K562 (cell line): ENCODE measurements around the gene PCSK7. TPM values are rescaled to one million over a fixed set of nuclear protein-coding genes. Genes with fewer than 3 reads are reported as not detected.
A peak's percentile ranks its signal among the peaks of the same experiment; 100 is the strongest.

Experiments used
- ATAC-seq: fragments of 200-7000 bp; cut with Tn5 transposase; 3 replicates; pipeline ENCODE4 v1.9.1; 2020; ENCODE audit warnings: moderate library complexity
- BruUV-seq: library from RNA; stranded (reverse); fragments of 400-500 nt; replicated peaks from 2 replicates; lab custom pipeline; 2021; lab: Mats Ljungman, UMichigan
- CTCF ChIA-PET: fragments of 300-600 bp; formaldehyde crosslinking; extraction: SDS; loops from one replicate; lab custom pipeline; 2021; ENCODE audit warnings: low intra/inter-chr PET ratio; lab: Yijun Ruan, JAX
- POLR2A ChIA-PET: fragments of 300-600, 350-650 bp; sonication (Branson Sonifier 250); formaldehyde crosslinking; extraction: SDS; loops from one replicate; lab custom pipeline; 2021; ENCODE audit warnings: antibody characterized with exemption, inconsistent platforms; lab: Yijun Ruan, JAX
- DNase-seq, 4 experiments: peaks; one replicate each; pipeline versions ENCODE4 v3.0.0 to v3.0.0-alpha.2; 2011 to 2018; ENCODE audit warnings: low spot score in 3 of 4, mixed read lengths in 3 of 4; ENCODE audit errors: extremely low read depth in 1 of 4
- FAIRE-seq: peaks from 2 replicates; lab custom pipeline; 2011; peaks lifted over from hg19 to GRCh38; lab: Jason Lieb, UNC
- H2AFZ ChIP-seq: 2 replicates; pipeline ENCODE4 v1.6.0; 2011; ENCODE audit warnings: low read depth, low read length, control low read depth, inconsistent platforms
- H3K27ac ChIP-seq: fragments of 200-600 bp; 3 replicates; pipeline ENCODE4 v1.8.0; 2011; ENCODE audit warnings: low read depth, mild to moderate bottlenecking, control low read depth, inconsistent platforms, low read length, moderate library complexity, mixed read lengths; ENCODE audit errors: extremely low read depth
- H3K27me3 ChIP-seq, 2 experiments: fragments of 300-600 bp in 1 of 2; 2 replicates in 1 of 2; 3 replicates in 1 of 2; pipeline versions ENCODE4 v1.6.0 to v1.8.0; 2011; ENCODE audit warnings: inconsistent platforms in 2 of 2, low read length in 2 of 2, mild to moderate bottlenecking in 1 of 2, mixed read lengths in 1 of 2, moderate library complexity in 1 of 2; ENCODE audit not compliant: control insufficient read depth in 2 of 2, insufficient read depth in 2 of 2
- H3K36me3 ChIP-seq: fragments of 300-600 bp; 3 replicates; pipeline ENCODE4 v1.8.0; 2011; ENCODE audit warnings: mild to moderate bottlenecking, low read length, inconsistent platforms; ENCODE audit not compliant: control insufficient read depth, insufficient read depth
- H3K4me1 ChIP-seq, 2 experiments: fragments of 200-600 bp in 1 of 2; replicated peaks in 1 of 2; 2 replicates in 1 of 2; 3 replicates in 1 of 2; pipeline versions ENCODE4 v1.5.1 to v1.8.0; 2011; ENCODE audit warnings: inconsistent platforms in 2 of 2, low read length in 2 of 2, mild to moderate bottlenecking in 1 of 2, mixed read lengths in 1 of 2, moderate library complexity in 1 of 2; ENCODE audit not compliant: control insufficient read depth in 2 of 2, insufficient read depth in 2 of 2
- H3K4me2 ChIP-seq: 2 replicates; pipeline ENCODE4 v1.6.1; 2011; ENCODE audit warnings: low read length, control low read depth, inconsistent platforms, mixed read lengths; ENCODE audit not compliant: insufficient read depth
- H3K4me3 ChIP-seq: fragments of 200-600 bp; sonication (generic), shearing (Covaris generic); 2 replicates; pipeline ENCODE4 v1.5.1; 2016; ENCODE audit warnings: control low read depth, inconsistent platforms
- H3K79me2 ChIP-seq: fragments of 200-600 bp; 3 replicates; pipeline ENCODE4 v1.8.0; 2011; ENCODE audit warnings: low read length, inconsistent platforms; ENCODE audit not compliant: control insufficient read depth, insufficient read depth
- H3K9ac ChIP-seq, 2 experiments: 2 replicates each; pipeline versions ENCODE4 v1.6.0 to v1.6.1; 2011; ENCODE audit warnings: low read depth in 2 of 2, low read length in 2 of 2, control low read depth in 1 of 2, inconsistent platforms in 1 of 2, mild to moderate bottlenecking in 1 of 2, mixed read lengths in 1 of 2; ENCODE audit not compliant: insufficient read depth in 1 of 2
- H3K9me1 ChIP-seq: one replicate; pipeline ENCODE4 v1.6.0; 2011; ENCODE audit warnings: inconsistent platforms, mild to moderate bottlenecking, low read length, moderate library complexity; ENCODE audit not compliant: control insufficient read depth, insufficient read depth
- H3K9me3 ChIP-seq: replicated peaks from 2 replicates; pipeline ENCODE4 v1.5.1; 2011; ENCODE audit warnings: low read depth, low read length, inconsistent platforms; ENCODE audit not compliant: control insufficient read depth, insufficient read depth
- H4K20me1 ChIP-seq: replicated peaks from 2 replicates; pipeline ENCODE4 v1.6.1; 2011; ENCODE audit warnings: low read length, inconsistent platforms, mixed read lengths; ENCODE audit not compliant: control insufficient read depth, insufficient read depth
- CTCF ChIP-seq, 3 experiments: IDR thresholded peaks in 2 of 3; conservative IDR thresholded peaks in 1 of 3; 2 replicates each; pipeline ENCODE4 v1.5.1; 2011 to 2012; ENCODE audit warnings: low read length in 3 of 3, mild to moderate bottlenecking in 3 of 3, control low read depth in 2 of 3, improper control_type of control experiment in 1 of 3, inconsistent platforms in 1 of 3, low read depth in 1 of 3, mixed read lengths in 1 of 3, moderate library complexity in 1 of 3; ENCODE audit not compliant: insufficient read depth in 2 of 3
- GABPB2 ChIP-seq: fragments of 250-450 bp; sonication (Bioruptor Pico); conservative IDR thresholded peaks from 2 replicates; pipeline ENCODE4 v1.5.1; 2021; ENCODE audit warnings: mild to moderate bottlenecking
- WGBS: fragments of 100-300 bp; shearing (Covaris generic); methylation state at CpG from one replicate; pipeline ENCODE4 v1.1.6; 2016; ENCODE audit warnings: low coverage, mixed read lengths; ENCODE audit not compliant: insufficient coverage; ENCODE audit errors: missing lambda C conversion rate; 5-methylcytosine and 5-hydroxymethylcytosine counted together
- in situ Hi-C: fragments of 300-500 bp; cut with MboI; formaldehyde crosslinking; loops from 4 replicates; pipeline ENCODE4 v1.15.0; 2018; ENCODE audit warnings: inconsistent platforms, mixed read lengths
- intact Hi-C: fragments of 100-400 bp; cut with micrococcal nuclease; formaldehyde crosslinking; loops from 2 replicates; pipeline ENCODE4 v1.14.2; 2022
- polyA plus RNA-seq, 8 experiments: library from polyadenylated mRNA; depleted of rRNA in 4 of 8; stranded (reverse) in 5 of 8; unstranded in 3 of 8; fragments of >200 nt; fragmentation: Nextera tagmentation in 2 of 8; fragmentation: Illumina TruSeq in 1 of 8; extraction: Ambion mirVana in 2 of 8; extraction: Trizol in 1 of 8; gene quantifications; 2 replicates each; pipeline versions ENCODE4 v1.2.1 to v1.2.3, GENCODE V29; 2011 to 2014; ENCODE audit warnings: inconsistent platforms in 1 of 8, missing spikeins in 1 of 8
- total RNA-seq, 7 experiments: library from RNA; depleted of rRNA in 6 of 7; stranded (reverse); fragments of >200 nt in 6 of 7; fragmentation: Illumina TruSeq in 2 of 7; extraction: Trizol in 2 of 7; gene quantifications; 2 replicates each; pipeline versions ENCODE4 v1.2.1 to v1.2.3, GENCODE V29; 2011 to 2021; ENCODE audit warnings: low replicate concordance in 1 of 7

The PCSK7 gene
- total and polyA plus RNA-seq, 9 of the 15 experiments (the other 6 are each of a cell fraction or from before 2014, with no cell fraction given): 3.1 to 29.2 (median 15.6) TPM

- H3K4me1 ChIP-seq: peaks cover 0 to 8% of the 10 kb centered on the region in 2 experiments; a peak in 3 of 5 replicates
- 85% methylated on average over 8 of the region's 11 CpGs for WGBS
- H3K4me3 ChIP-seq: no peak overlapping the region
- H3K79me2 ChIP-seq: no peaks in the 10 kb centered on the region
- no peaks in the 10 kb centered on the region for H3K27me3 ChIP-seq
- CTCF ChIA-PET: interaction anchor here (0.9 kb wide), 1 partner anchor 25 kb away, joined by 5 read pairs; no protein-coding TSS in a partner anchor
- ATAC-seq (peak; percentile 57), FAIRE-seq (peak; percentile 86), DNase-seq (no peak)
- no peak overlapping the region for H3K27ac ChIP-seq
- H3K9me1 ChIP-seq: no peaks in the 10 kb centered on the region
- peak in 1 of 3 experiments; percentile 18; a peak in 1 of 6 replicates for TF ChIP-seq CTCF (IDR thresholded peaks at IDR 0.05 in 2 of 3, conservative IDR thresholded peaks at IDR 0.05 in 1 of 3; ENCODE audit: insufficient read depth in 2 of 3, low read depth in 1 of 3, low read length in 3 of 3)
- no peak for TF ChIP-seq GABPB2 (CRISPR knock-in tag)
- no TSS peak for BruUV-seq
- H3K9ac ChIP-seq: no peak overlapping the region
- POLR2A ChIA-PET: interaction anchor here (1.1 to 1.2 kb wide), 2 partner anchors 13 to 19 kb away, joined by 3 read pairs; no protein-coding TSS in a partner anchor
- H3K4me2 ChIP-seq: no peak overlapping the region
- in situ Hi-C loops: loop anchor here (5.0 kb wide), 1 partner anchor 68 kb away; no protein-coding TSS in a partner anchor
- H3K36me3 ChIP-seq: peaks cover 10% of the 10 kb centered on the region; the same call in 1 of the 3 replicates
- H4K20me1 ChIP-seq: no peaks in the 10 kb centered on the region
- no peaks in the 10 kb centered on the region for H3K9me3 ChIP-seq
- intact Hi-C loops: no loop called here
- no peak overlapping the region for H2AFZ ChIP-seq
Measured at GRCh38 chr11:117205211-117205818, 26.6 kb downstream of the PCSK7 start.
